HCT116 (cell line): ENCODE measurements around the gene MSL2.
"Not testable (repeated sequence)": the region's sequence is repeated elsewhere in the genome, so short reads cannot be mapped to it uniquely, and the experiment has no call there.

ENCODE experiments used
- CEBPB ChIP-seq: IDR thresholded peaks from 2 replicates; pipeline ENCODE4 v1.6.1; 2012; ENCODE audit warnings: low read depth
- CTCF ChIP-seq, 3 experiments: fragments of 200-600 bp in 1 of 3; sonication (generic) in 1 of 3; IDR thresholded peaks in 2 of 3; conservative IDR thresholded peaks in 1 of 3; 2 replicates each; pipeline ENCODE4 v1.5.1; 2012 to 2017; ENCODE audit warnings: low read depth in 2 of 3, low read length in 2 of 3, antibody characterized with exemption in 1 of 3, borderline replicate concordance in 1 of 3, control low read depth in 1 of 3, mild to moderate bottlenecking in 1 of 3, mixed read lengths in 1 of 3, mixed run types in 1 of 3, moderate library complexity in 1 of 3; ENCODE audit not compliant: insufficient read depth in 1 of 3
- EGR1 ChIP-seq: IDR thresholded peaks from 2 replicates; pipeline ENCODE4 v1.6.1; 2012; ENCODE audit warnings: low read depth
- ELF1 ChIP-seq: IDR thresholded peaks from 2 replicates; pipeline ENCODE4 v1.6.1; 2012; ENCODE audit warnings: low read depth, borderline replicate concordance
- EZH2 ChIP-seq: fragments of 200-600 bp; sonication (generic); IDR thresholded peaks from 2 replicates; pipeline ENCODE4 v1.6.1; 2017; ENCODE audit warnings: antibody characterized with exemption, mixed run types
- FOSL1 ChIP-seq: IDR thresholded peaks from 2 replicates; pipeline ENCODE4 v1.6.1; 2012; ENCODE audit warnings: low read depth
- JUND ChIP-seq: IDR thresholded peaks from 2 replicates; pipeline ENCODE4 v1.6.1; 2012
- MAX ChIP-seq: IDR thresholded peaks from 2 replicates; pipeline ENCODE4 v1.6.1; 2012
- POLR2AphosphoS5 ChIP-seq: IDR thresholded peaks from 2 replicates; pipeline ENCODE4 v1.6.1; 2011; ENCODE audit warnings: mild to moderate bottlenecking, low read depth, low read length, moderate library complexity
- RAD21 ChIP-seq: IDR thresholded peaks from 2 replicates; pipeline ENCODE4 v1.6.1; 2012; ENCODE audit warnings: low read depth, mild to moderate bottlenecking
- REST ChIP-seq: IDR thresholded peaks from 2 replicates; pipeline ENCODE4 v1.6.1; 2012; ENCODE audit warnings: low read depth
- SIN3A ChIP-seq: IDR thresholded peaks from 2 replicates; pipeline ENCODE4 v1.6.1; 2012; ENCODE audit warnings: low read depth
- YY1 ChIP-seq: IDR thresholded peaks from 2 replicates; pipeline ENCODE4 v1.6.1; 2011; ENCODE audit warnings: low read length, low read depth, moderate library complexity, mild to moderate bottlenecking; ENCODE audit not compliant: insufficient replicate concordance; ENCODE audit errors: extremely low read depth
- ZBTB33 ChIP-seq: IDR thresholded peaks from 2 replicates; pipeline ENCODE4 v1.6.1; 2011; ENCODE audit warnings: mild to moderate bottlenecking, low read length, moderate library complexity; ENCODE audit not compliant: insufficient replicate concordance; ENCODE audit errors: extremely low read depth

- TF ChIP-seq CTCF (IDR thresholded peaks at IDR 0.05 in 2 of 3, conservative IDR thresholded peaks at IDR 0.05 in 1 of 3; ENCODE audit: borderline replicate concordance in 1 of 3, insufficient read depth in 1 of 3, low read depth in 2 of 3, low read length in 2 of 3); SIN3A; POLR2AphosphoS5; REST; EZH2; JUND; CEBPB; EGR1; ZBTB33; ELF1; MAX; FOSL1; RAD21; YY1: not testable (repeated sequence)
These were observed 76.8 kb downstream of the MSL2 start for GRCh38 chr3:136119332-136119731.
